ENCODE results near the gene PLEKHH1.

PLEKHH1 gene

DNA sequence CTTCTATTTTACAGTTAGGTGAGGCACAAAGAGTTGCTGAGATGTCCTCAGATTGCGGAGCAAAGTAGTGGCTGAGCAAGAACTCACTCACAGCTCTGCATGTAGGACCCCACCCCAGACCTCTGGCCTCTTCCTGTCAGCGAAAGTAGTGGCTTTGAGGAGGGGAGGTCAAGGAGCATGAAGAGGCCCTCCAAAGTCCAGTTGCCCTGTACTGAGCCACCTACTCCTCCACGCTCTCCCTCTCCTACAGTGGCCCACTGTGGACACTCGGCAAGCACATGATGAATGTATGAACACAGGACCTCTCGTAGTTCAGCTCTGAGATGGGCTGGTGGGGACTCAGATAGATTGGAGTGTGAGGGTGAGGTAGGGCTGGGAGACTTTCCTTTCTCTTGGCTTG lies 5.3 kb upstream of the PLEKHH1 start:
- Histone ChIP-seq H3K36me3 (ENCODE audit: control insufficient read depth in 5 of 5, insufficient read depth in 5 of 5, low read length in 5 of 5) (no peaks in the 10 kb centered on the region), H3K9me3 (ENCODE audit: control insufficient read depth in 5 of 5, low read length in 5 of 5) (no peaks in the 10 kb centered on the region), H3K27me3 (ENCODE audit: control insufficient read depth in 5 of 5, insufficient read depth in 4 of 5, low read length in 5 of 5) (peaks cover 0 to 14% (median 3%) of the 10 kb centered on the region in 5 donors), H3K4me3 (ENCODE audit: low read depth in 1 of 5, low read length in 5 of 5) (no peak overlapping the region), H3K27ac (ENCODE audit: low read depth, low read length) (no peak overlapping the region), H3K9ac (ENCODE audit: low read length in 5 of 5) (no peak overlapping the region), H3K4me1 (ENCODE audit: control insufficient read depth in 5 of 5, insufficient read depth in 5 of 5, low read length in 5 of 5) (peaks cover 0 to 11% (median 10%) of the 10 kb centered on the region in 5 donors)

DNA sequence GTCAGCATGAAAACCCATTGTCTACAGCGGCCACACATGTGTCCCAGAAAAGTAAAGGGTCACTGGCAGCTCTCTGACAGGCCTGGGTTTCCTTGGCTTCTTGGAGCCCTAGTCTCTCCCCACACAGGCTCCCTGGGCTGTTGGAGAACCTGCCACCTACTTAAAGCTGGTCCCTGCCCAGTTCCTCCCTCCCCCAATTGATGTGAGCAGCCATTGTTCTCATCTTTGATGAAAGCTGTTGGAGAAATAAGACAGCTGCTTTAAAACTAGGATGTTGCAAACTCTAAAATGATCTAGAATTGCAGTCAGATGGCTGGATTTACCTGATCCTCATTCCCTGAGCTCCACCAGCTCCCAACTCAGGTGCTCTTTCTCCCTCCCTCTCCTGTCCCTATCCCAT lies 4.8 kb upstream of the PLEKHH1 start:
- H3K36me3 ChIP-seq (ENCODE audit: control insufficient read depth in 5 of 5, insufficient read depth in 5 of 5, low read length in 5 of 5): no peaks in the 10 kb centered on the region
- H3K4me3 ChIP-seq (ENCODE audit: low read depth in 1 of 5, low read length in 5 of 5): no peak overlapping the region
- H3K27me3 ChIP-seq (ENCODE audit: control insufficient read depth in 5 of 5, insufficient read depth in 4 of 5, low read length in 5 of 5): peaks cover 0 to 13% (median 3%) of the 10 kb centered on the region in 5 donors
- no peak overlapping the region for H3K27ac ChIP-seq (ENCODE audit: low read depth, low read length)
- H3K4me1 ChIP-seq (ENCODE audit: control insufficient read depth in 5 of 5, insufficient read depth in 5 of 5, low read length in 5 of 5): peaks cover 0 to 12% (median 10%) of the 10 kb centered on the region in 5 donors
- H3K9ac ChIP-seq (ENCODE audit: low read length in 5 of 5): no peak overlapping the region
- H3K9me3 ChIP-seq (ENCODE audit: control insufficient read depth in 5 of 5, low read length in 5 of 5): no peaks in the 10 kb centered on the region

DNA sequence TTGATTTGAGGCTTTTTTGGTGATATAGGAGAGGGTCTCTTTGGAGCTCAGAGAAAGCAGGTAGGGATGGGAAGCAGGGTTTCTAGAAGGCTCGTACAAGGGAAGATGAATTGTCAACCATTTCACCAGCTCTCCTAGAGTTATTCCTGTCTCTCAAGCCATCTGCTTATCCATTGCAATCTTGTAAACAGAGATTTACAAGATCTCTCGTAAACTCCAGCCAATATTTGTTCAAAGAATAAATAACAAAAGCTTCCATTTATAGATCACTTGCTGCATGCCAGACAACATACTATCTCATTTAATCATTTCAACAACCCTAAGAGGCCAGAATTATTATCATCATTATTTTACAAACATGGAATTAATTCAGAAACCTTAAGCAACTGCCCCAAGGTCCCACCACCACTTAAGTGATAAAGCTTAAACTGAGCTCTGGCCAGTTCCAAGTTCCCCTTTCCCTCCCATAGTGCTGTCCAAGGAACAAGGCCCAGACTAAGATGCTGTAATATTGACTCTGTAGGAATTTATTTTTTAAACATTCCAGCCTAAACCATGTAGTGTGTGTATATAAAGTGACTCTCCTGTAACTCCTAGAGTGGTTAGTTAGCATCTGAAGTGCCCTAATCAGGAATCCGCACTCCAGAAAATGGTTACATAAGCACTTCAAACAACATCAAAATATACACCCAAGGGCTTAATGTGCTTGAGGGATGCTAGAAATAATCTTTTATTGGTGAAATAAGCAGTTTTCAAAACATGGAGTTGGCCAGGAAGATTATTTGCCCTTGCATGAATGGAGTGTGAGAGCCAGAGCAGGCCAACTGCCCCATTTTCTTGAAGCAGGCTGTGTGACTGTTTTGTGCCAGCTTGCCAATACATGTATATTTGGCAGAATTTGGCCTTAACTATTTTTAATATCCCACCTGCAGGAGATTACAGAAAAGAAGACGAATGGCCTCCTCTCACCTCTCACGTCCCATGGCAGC lies 2.8 kb upstream of the PLEKHH1 start:
- H3K27ac ChIP-seq (ENCODE audit: low read depth, low read length): no peak overlapping the region

DNA sequence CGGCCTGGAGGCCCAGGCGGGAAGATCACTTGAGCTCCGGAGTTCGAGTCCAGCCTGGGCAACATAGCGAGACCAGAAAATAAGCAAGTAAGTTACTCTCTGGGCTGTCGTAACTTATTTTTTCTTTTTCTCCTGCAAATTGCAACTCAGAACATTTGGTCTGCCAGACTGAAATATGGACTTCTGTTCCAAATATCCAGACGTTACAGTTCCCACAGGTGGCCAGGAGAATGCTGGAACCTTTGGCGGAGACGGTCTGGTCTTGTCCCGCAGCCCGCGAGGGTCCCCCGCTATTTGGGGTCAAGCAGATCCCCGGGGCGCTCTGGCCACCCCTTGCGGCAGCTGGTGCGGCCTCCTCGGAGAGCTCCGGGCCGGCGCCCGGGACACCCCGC lies 488 bp upstream of the PLEKHH1 start:
- H3K9ac ChIP-seq (ENCODE audit: low read length in 5 of 5): peak overlapping the region in 4 of 5 donors; percentile 61 to 79 (median 63)
- no peaks in the 10 kb centered on the region for H3K36me3 ChIP-seq (ENCODE audit: control insufficient read depth in 5 of 5, insufficient read depth in 5 of 5, low read length in 5 of 5)
- no peaks in the 10 kb centered on the region for H3K27me3 ChIP-seq (ENCODE audit: control insufficient read depth in 5 of 5, insufficient read depth in 4 of 5, low read length in 5 of 5)
- H3K27ac ChIP-seq (ENCODE audit: low read depth, low read length): peak overlapping the region; percentile 50
- no peaks in the 10 kb centered on the region for H3K9me3 ChIP-seq (ENCODE audit: control insufficient read depth in 5 of 5, low read length in 5 of 5)
- H3K4me1 ChIP-seq (ENCODE audit: control insufficient read depth in 5 of 5, insufficient read depth in 5 of 5, low read length in 5 of 5): peaks cover 0 to 15% (median 13%) of the 10 kb centered on the region in 5 donors
- peak overlapping the region; percentile 67 to 78 (median 70) for H3K4me3 ChIP-seq (ENCODE audit: low read depth in 1 of 5, low read length in 5 of 5)

More for the DNA sequence above, 2.8 kb upstream of the PLEKHH1 start:
- no peak overlapping the region for H3K4me3 ChIP-seq (ENCODE audit: low read depth in 1 of 5, low read length in 5 of 5)
- H3K36me3 ChIP-seq (ENCODE audit: control insufficient read depth in 5 of 5, insufficient read depth in 5 of 5, low read length in 5 of 5): no peaks in the 10 kb centered on the region
- no peaks in the 10 kb centered on the region for H3K9me3 ChIP-seq (ENCODE audit: control insufficient read depth in 5 of 5, low read length in 5 of 5)
- H3K9ac ChIP-seq (ENCODE audit: low read length in 5 of 5): no peak overlapping the region
- peaks cover 0 to 7% (median 0%) of the 10 kb centered on the region in 5 donors for H3K27me3 ChIP-seq (ENCODE audit: control insufficient read depth in 5 of 5, insufficient read depth in 4 of 5, low read length in 5 of 5)
- H3K4me1 ChIP-seq (ENCODE audit: control insufficient read depth in 5 of 5, insufficient read depth in 5 of 5, low read length in 5 of 5): peaks cover 0 to 18% (median 13%) of the 10 kb centered on the region in 5 donors

DNA sequence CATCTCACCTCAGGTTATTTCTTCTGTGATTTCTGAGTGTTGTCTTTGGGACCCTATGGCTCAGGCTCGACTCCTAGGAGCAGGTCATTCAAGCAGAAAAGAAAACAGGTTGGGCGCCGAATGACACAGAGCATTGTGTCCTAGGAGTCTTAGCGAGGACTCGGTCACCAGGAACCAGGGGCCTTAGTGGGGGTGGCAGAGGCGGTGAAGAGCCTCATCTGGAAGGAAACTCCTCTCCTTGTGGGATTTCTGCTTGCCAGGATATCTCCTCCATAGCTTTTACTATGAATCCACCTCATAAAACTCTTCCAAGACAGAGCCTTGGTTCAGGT lies 630 bp downstream of the PLEKHH1 start:
- Histone ChIP-seq H3K9me3 (ENCODE audit: control insufficient read depth in 5 of 5, low read length in 5 of 5) (no peaks in the 10 kb centered on the region), H3K4me1 (ENCODE audit: control insufficient read depth in 5 of 5, insufficient read depth in 5 of 5, low read length in 5 of 5) (peaks cover 0 to 27% (median 16%) of the 10 kb centered on the region in 5 donors), H3K4me3 (ENCODE audit: low read depth in 1 of 5, low read length in 5 of 5) (peak overlapping the region; percentile 26 to 78 (median 68)), H3K27me3 (ENCODE audit: control insufficient read depth in 5 of 5, insufficient read depth in 4 of 5, low read length in 5 of 5) (no peaks in the 10 kb centered on the region), H3K36me3 (ENCODE audit: control insufficient read depth in 5 of 5, insufficient read depth in 5 of 5, low read length in 5 of 5) (no peaks in the 10 kb centered on the region), H3K9ac (ENCODE audit: low read length in 5 of 5) (peak overlapping the region in 4 of 5 donors; percentile 42 to 63 (median 58)), H3K27ac (ENCODE audit: low read depth, low read length) (no peak overlapping the region)

DNA sequence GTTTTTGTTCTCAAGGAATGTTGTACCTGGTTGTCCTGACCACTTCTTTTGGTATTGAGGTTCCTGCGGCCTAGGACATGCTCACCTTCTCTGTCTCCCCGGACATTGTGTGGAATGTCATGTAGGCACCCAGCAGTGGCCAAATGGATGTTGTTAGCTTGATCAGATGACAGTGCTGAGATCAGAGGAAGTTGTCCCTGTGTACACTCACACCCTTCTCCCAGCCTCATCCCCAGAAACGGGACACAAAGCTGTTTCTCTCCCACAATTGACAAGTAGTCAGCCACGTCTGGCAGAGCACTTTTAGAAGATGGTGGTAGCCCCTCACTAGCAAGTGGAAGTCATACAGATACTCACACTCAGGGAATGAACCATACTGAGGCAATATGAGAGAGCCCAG lies 3.0 kb downstream of the PLEKHH1 start:
- Histone ChIP-seq H3K27me3 (ENCODE audit: control insufficient read depth in 5 of 5, insufficient read depth in 4 of 5, low read length in 5 of 5) (no peaks in the 10 kb centered on the region), H3K4me1 (ENCODE audit: control insufficient read depth in 5 of 5, insufficient read depth in 5 of 5, low read length in 5 of 5) (peaks cover 0 to 29% (median 27%) of the 10 kb centered on the region in 5 donors), H3K9me3 (ENCODE audit: control insufficient read depth in 5 of 5, low read length in 5 of 5) (no peaks in the 10 kb centered on the region), H3K27ac (ENCODE audit: low read depth, low read length) (no peak overlapping the region), H3K9ac (ENCODE audit: low read length in 5 of 5) (no peak overlapping the region), H3K4me3 (ENCODE audit: low read depth in 1 of 5, low read length in 5 of 5) (no peak overlapping the region), H3K36me3 (ENCODE audit: control insufficient read depth in 5 of 5, insufficient read depth in 5 of 5, low read length in 5 of 5) (no peaks in the 10 kb centered on the region)

DNA sequence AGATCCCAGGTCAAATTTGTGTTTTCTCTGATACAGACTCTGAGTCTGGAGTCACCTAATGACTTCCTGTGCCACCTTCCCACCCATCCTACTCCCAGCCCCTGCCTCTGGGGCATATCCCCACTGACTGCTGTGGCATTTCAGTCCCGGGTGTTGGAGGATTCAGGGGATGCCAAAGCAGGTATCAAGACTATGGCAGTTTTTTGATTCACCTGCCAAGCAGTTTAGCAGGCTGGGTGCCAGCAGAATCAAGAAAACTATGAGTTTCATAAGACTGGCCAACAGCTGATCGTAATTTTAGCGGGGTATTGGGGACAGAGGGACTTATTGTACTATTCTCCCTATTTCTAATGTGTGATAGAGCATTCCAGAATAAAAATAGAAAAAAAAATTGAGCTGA lies 4.6 kb downstream of the PLEKHH1 start:
- Histone ChIP-seq H3K4me3 (ENCODE audit: low read depth in 1 of 5, low read length in 5 of 5) (no peak overlapping the region), H3K27me3 (ENCODE audit: control insufficient read depth in 5 of 5, insufficient read depth in 4 of 5, low read length in 5 of 5) (peaks cover 0 to 4% (median 0%) of the 10 kb centered on the region in 5 donors), H3K9me3 (ENCODE audit: control insufficient read depth in 5 of 5, low read length in 5 of 5) (no peaks in the 10 kb centered on the region), H3K27ac (ENCODE audit: low read depth, low read length) (no peak overlapping the region), H3K9ac (ENCODE audit: low read length in 5 of 5) (peak overlapping the region in 1 of 5 donors; percentile 37), H3K4me1 (ENCODE audit: control insufficient read depth in 5 of 5, insufficient read depth in 5 of 5, low read length in 5 of 5) (peaks cover 0 to 23% (median 20%) of the 10 kb centered on the region in 5 donors), H3K36me3 (ENCODE audit: control insufficient read depth in 5 of 5, insufficient read depth in 5 of 5, low read length in 5 of 5) (no peaks in the 10 kb centered on the region)

DNA sequence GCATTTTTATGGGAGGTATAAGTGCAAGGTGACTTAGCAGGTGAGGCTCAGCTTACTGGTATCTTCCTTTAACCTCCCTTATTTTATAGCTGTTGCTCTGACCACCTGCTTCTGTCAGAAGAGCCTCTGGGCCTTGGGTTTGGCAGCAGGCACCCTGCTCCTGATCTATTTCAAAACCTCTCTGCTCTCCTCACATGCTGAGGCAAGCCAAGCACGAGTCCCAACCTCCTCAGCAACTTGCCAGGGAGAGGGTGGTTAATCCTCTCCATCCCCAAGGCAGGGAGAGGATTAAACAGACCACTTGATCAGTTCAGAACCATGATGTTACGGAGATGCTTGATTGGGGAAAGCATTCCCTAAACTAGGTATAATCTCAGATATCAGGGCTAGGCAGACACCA lies 5.4 kb downstream of the PLEKHH1 start:
- H3K9me3 ChIP-seq (ENCODE audit: control insufficient read depth in 5 of 5, low read length in 5 of 5): no peaks in the 10 kb centered on the region

DNA sequence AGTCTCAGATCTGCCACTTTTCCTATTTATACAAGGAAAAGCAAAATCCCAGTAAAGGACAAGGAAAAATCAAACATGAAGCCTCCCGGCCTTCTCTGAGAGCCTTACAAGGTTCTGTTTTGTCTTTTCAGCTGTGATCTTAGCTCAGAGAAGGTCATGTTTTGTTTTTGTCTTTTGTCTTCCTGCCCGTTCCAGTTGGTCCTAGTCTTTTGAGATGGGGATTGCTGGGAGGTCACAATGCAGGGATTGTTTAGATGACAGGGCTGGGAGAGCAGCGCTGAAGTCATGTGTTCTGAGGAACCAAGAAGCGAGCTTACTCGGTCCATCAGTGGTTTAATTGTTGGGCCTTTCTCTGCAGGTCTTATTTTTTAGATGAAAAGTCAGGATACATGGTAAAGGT lies 6.0 kb downstream of the PLEKHH1 start:
- Histone ChIP-seq H3K9ac (ENCODE audit: low read length in 5 of 5) (no peak overlapping the region), H3K9me3 (ENCODE audit: control insufficient read depth in 5 of 5, low read length in 5 of 5) (no peaks in the 10 kb centered on the region), H3K4me1 (ENCODE audit: control insufficient read depth in 5 of 5, insufficient read depth in 5 of 5, low read length in 5 of 5) (peaks cover 0 to 15% (median 13%) of the 10 kb centered on the region in 5 donors), H3K27ac (ENCODE audit: low read depth, low read length) (no peak overlapping the region), H3K36me3 (ENCODE audit: control insufficient read depth in 5 of 5, insufficient read depth in 5 of 5, low read length in 5 of 5) (peaks cover 0 to under 1% (median 0%) of the 10 kb centered on the region in 5 donors), H3K27me3 (ENCODE audit: control insufficient read depth in 5 of 5, insufficient read depth in 4 of 5, low read length in 5 of 5) (peaks cover 0 to 4% (median 0%) of the 10 kb centered on the region in 5 donors), H3K4me3 (ENCODE audit: low read depth in 1 of 5, low read length in 5 of 5) (no peak overlapping the region)

More for the DNA sequence above, 5.4 kb downstream of the PLEKHH1 start:
- Histone ChIP-seq H3K4me1 (ENCODE audit: control insufficient read depth in 5 of 5, insufficient read depth in 5 of 5, low read length in 5 of 5) (peaks cover 0 to 21% (median 17%) of the 10 kb centered on the region in 5 donors), H3K27ac (ENCODE audit: low read depth, low read length) (no peak overlapping the region), H3K9ac (ENCODE audit: low read length in 5 of 5) (no peak overlapping the region), H3K27me3 (ENCODE audit: control insufficient read depth in 5 of 5, insufficient read depth in 4 of 5, low read length in 5 of 5) (peaks cover 0 to 4% (median 0%) of the 10 kb centered on the region in 5 donors), H3K4me3 (ENCODE audit: low read depth in 1 of 5, low read length in 5 of 5) (no peak overlapping the region), H3K36me3 (ENCODE audit: control insufficient read depth in 5 of 5, insufficient read depth in 5 of 5, low read length in 5 of 5) (no peaks in the 10 kb centered on the region)

Data from subcutaneous abdominal adipose tissue (tissue), 5 donors.